Hematopoietic multipotent progenitor cell treated with erythropoietin and hydrocortisone succinate and interleukin-3 and kit ligand, for 6 days (in vitro differentiated cells): ENCODE data around the gene ADAMTS14.

Experiments
- DNase-seq: peaks from one replicate; pipeline ENCODE4 v3.0.0-alpha.2; 2015

Gene ADAMTS14

GRCh38 chr10:70694418-70695141 is 22.3 kb downstream of the ADAMTS14 start:
- no peak for DNase-seq

- DNase-seq, result no peak
Observed at GRCh38 chr10:70695241-70696030, 23.1 kb downstream of the ADAMTS14 start.

GRCh38 chr10:70698211-70698610 is 25.9 kb downstream of the ADAMTS14 start:
- DNase-seq, result no peak

- DNase-seq, result no peak
Observed at GRCh38 chr10:70699063-70699658, 26.9 kb downstream of the ADAMTS14 start.

- DNase-seq, result no peak
Observed at GRCh38 chr10:70699659-70700174, 27.4 kb downstream of the ADAMTS14 start.

GRCh38 chr10:70702190-70702763 is 30.0 kb downstream of the ADAMTS14 start:
- no peak for DNase-seq

GRCh38 chr10:70704211-70704610 is 31.9 kb downstream of the ADAMTS14 start:
- DNase-seq, result no peak

GRCh38 chr10:70705121-70705861 is 33.0 kb downstream of the ADAMTS14 start:
- no peak for DNase-seq

- DNase-seq, result no peak
Observed at GRCh38 chr10:70711177-70711576, 38.9 kb downstream of the ADAMTS14 start.

GRCh38 chr10:70711911-70712310 is 39.6 kb downstream of the ADAMTS14 start:
- no peak for DNase-seq

- no peak for DNase-seq
Observed at GRCh38 chr10:70714245-70714644, 41.9 kb downstream of the ADAMTS14 start.

GRCh38 chr10:70714951-70715350 is 42.6 kb downstream of the ADAMTS14 start:
- DNase-seq, result no peak

GRCh38 chr10:70715853-70716795 is 43.8 kb downstream of the ADAMTS14 start:
- DNase-seq, result no peak

- no peak for DNase-seq
Observed at GRCh38 chr10:70722820-70723424, 50.6 kb downstream of the ADAMTS14 start.

GRCh38 chr10:70723771-70724170 is 51.5 kb downstream of the ADAMTS14 start:
- DNase-seq, result no peak

GRCh38 chr10:70726909-70727495 is 54.7 kb downstream of the ADAMTS14 start:
- DNase-seq, result no peak

- DNase-seq, result no peak
Observed at GRCh38 chr10:70728328-70728727, 56.0 kb downstream of the ADAMTS14 start.

GRCh38 chr10:70729763-70730357 is 57.6 kb downstream of the ADAMTS14 start:
- no peak for DNase-seq

- DNase-seq, result no peak
Observed at GRCh38 chr10:70730955-70731354, 58.6 kb downstream of the ADAMTS14 start.

- no peak for DNase-seq
Observed at GRCh38 chr10:70732569-70732968, 60.3 kb downstream of the ADAMTS14 start.
